Measurements from ENCODE around the gene GAS2L1.

The GAS2L1 gene

GRCh38 chr22:29309332-29310064 is 3.0 kb downstream of the GAS2L1 start:
- TF ChIP-seq, protein P1, sequence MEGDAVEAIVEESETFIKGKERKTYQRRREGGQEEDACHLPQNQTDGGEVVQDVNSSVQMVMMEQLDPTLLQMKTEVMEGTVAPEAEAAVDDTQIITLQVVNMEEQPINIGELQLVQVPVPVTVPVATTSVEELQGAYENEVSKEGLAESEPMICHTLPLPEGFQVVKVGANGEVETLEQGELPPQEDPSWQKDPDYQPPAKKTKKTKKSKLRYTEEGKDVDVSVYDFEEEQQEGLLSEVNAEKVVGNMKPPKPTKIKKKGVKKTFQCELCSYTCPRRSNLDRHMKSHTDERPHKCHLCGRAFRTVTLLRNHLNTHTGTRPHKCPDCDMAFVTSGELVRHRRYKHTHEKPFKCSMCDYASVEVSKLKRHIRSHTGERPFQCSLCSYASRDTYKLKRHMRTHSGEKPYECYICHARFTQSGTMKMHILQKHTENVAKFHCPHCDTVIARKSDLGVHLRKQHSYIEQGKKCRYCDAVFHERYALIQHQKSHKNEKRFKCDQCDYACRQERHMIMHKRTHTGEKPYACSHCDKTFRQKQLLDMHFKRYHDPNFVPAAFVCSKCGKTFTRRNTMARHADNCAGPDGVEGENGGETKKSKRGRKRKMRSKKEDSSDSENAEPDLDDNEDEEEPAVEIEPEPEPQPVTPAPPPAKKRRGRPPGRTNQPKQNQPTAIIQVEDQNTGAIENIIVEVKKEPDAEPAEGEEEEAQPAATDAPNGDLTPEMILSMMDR (conservative IDR thresholded peaks at IDR 0.05; ENCODE audit: low read depth, low read length) = no peak
- DNase-seq (ENCODE audit: low read depth) = no peak
- peak overlapping the region; percentile 22 for H3K4me3 ChIP-seq (ENCODE audit: low read depth, low read length)

- TF ChIP-seq, protein P1 (conservative IDR thresholded peaks at IDR 0.05; ENCODE audit: low read depth, low read length) = no peak
- DNase-seq (ENCODE audit: low read depth) = no peak
- no peak overlapping the region for H3K4me3 ChIP-seq (ENCODE audit: low read depth, low read length)
Measured at GRCh38 chr22:29310065-29310862, 3.8 kb downstream of the GAS2L1 start.

GRCh38 chr22:29310863-29311339 is 4.5 kb downstream of the GAS2L1 start:
- no peak overlapping the region for H3K4me3 ChIP-seq (ENCODE audit: low read depth, low read length)
- DNase-seq (ENCODE audit: low read depth) = peak; percentile 99
- TF ChIP-seq, protein P1 (conservative IDR thresholded peaks at IDR 0.05; ENCODE audit: low read depth, low read length) = no peak

GRCh38 chr22:29311464-29312217 is 5.2 kb downstream of the GAS2L1 start:
- TF ChIP-seq, protein P1 (conservative IDR thresholded peaks at IDR 0.05; ENCODE audit: low read depth, low read length) = no peak
- DNase-seq (ENCODE audit: low read depth) = no peak
- H3K4me3 ChIP-seq (ENCODE audit: low read depth, low read length) = no peak overlapping the region

DNA sequence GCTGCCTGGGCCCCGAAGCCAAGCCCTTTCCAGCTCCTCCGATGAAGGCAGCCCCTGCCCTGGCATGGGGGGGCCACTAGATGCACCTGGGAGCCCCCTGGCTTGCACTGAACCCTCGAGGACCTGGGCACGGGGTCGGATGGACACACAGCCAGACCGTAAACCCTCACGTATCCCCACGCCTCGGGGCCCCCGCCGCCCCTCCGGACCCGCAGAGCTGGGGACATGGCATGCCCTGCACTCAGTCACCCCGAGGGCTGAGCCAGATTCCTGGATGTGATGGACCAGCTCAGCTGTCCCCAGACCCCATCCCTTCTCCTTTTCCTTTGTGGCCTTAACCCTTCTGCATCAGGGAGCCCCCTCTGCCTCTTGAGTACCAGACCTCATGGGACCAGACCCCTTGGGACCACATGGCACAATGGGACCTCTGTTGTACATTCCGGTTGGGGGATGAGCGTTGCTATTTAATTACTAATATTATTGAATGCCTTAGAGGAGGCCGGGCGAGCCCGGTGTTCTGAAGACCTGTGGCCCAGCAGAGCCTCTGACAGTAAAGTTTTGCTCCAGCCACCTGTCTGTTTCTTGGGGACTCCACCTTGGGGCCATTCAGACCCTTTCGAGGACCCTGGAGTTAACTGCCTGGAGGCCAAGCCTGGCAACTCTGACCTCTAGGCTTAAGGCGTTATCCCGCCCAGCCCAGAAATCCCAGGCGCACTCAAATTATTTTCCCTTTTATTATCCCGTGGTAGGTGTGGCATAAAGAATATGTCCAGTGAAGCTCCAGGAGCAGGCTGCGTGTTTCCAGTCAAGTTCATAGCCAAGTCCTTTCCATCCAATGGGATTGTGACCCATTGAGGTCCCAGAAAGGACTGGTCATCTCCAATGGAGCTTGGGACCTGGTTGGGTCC is 6.0 kb downstream of the GAS2L1 start:
- no peak for DNase-seq (ENCODE audit: low read depth)
- TF ChIP-seq, protein P1 (conservative IDR thresholded peaks at IDR 0.05; ENCODE audit: low read depth, low read length) = no peak
- H3K4me3 ChIP-seq (ENCODE audit: low read depth, low read length) = no peak overlapping the region

GRCh38 chr22:29313126-29313575 is 6.7 kb downstream of the GAS2L1 start:
- peak; percentile 68 for DNase-seq (ENCODE audit: low read depth)
- no peak overlapping the region for H3K4me3 ChIP-seq (ENCODE audit: low read depth, low read length)
- TF ChIP-seq, protein P1 (conservative IDR thresholded peaks at IDR 0.05; ENCODE audit: low read depth, low read length) = peak; percentile 62

Data from choroid plexus epithelial cell (primary cell).